ENCODE measurements around the gene HHAT.

HHAT gene

DNA sequence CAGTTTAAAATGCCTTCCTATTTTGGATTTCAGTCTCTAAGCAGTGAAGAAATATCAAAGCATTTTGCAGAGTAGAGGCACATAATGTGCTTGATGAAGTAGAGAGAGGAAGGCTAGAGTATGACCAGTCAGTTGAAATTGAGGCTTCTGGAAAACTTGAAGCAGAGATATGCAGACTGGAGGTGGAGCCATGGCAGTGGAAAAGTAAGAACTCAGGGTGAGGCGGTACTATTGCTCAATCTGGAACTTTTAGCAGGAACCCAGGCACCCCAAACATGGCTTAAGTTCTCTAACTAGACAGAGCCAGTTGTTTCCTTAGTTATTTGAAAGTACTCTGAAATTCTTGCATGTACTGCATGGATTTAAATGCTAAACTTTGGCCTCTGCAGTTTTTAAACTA is 288.6 kb downstream of the HHAT start:
- Mint-ChIP-seq H3K9me3 (no peaks in the 10 kb centered on the region), H3K27me3 (peaks cover 2% of the 10 kb centered on the region), H3K4me1 (no peaks in the 10 kb centered on the region), H3K4me3 (no peak overlapping the region), H3K36me3 (no peaks in the 10 kb centered on the region), H3K27ac (no peak overlapping the region)

- H3K36me3 Mint-ChIP-seq: no peaks in the 10 kb centered on the region
- no peak overlapping the region for H3K27ac Mint-ChIP-seq
- H3K27me3 Mint-ChIP-seq: peaks cover 2% of the 10 kb centered on the region
- H3K4me3 Mint-ChIP-seq: no peak overlapping the region
- no peaks in the 10 kb centered on the region for H3K4me1 Mint-ChIP-seq
- H3K9me3 Mint-ChIP-seq: no peaks in the 10 kb centered on the region
These were observed 289.7 kb downstream of the HHAT start for GRCh38 chr1:210618369-210618768.

DNA sequence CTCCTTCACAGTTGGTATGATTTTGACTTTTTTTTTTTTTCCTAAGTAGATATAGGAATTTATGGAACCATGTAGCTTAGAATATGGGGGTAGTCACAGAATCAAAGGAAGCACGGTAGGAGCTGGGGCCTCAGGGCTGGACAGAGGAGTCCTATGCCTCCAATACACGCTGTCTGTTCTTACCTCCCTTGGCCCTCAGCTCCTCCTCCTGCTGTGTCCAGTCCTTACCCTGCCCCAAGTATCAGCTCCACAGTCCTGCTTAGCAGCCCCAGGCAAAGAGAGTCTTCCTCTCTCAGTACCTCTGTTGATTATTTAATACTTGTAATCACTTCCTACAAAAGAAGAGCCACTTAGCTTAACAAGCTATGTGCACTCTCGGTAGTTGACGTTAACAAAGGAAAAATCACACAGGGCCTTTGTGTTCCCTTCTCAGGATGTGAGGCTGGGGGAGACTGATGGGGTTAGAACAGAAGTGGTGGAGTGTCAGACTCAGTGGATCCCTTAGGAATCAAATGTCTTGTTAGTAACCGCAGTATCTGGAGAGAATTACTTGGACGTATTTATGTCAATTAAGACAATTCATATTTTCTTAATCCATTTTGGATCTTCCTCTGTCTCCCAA is 292.3 kb downstream of the HHAT start:
- H3K9me3 Mint-ChIP-seq: no peaks in the 10 kb centered on the region
- H3K27ac Mint-ChIP-seq: no peak overlapping the region
- no peak overlapping the region for H3K4me3 Mint-ChIP-seq
- H3K36me3 Mint-ChIP-seq: no peaks in the 10 kb centered on the region
- no peaks in the 10 kb centered on the region for H3K4me1 Mint-ChIP-seq
- peaks cover 2% of the 10 kb centered on the region for H3K27me3 Mint-ChIP-seq

DNA sequence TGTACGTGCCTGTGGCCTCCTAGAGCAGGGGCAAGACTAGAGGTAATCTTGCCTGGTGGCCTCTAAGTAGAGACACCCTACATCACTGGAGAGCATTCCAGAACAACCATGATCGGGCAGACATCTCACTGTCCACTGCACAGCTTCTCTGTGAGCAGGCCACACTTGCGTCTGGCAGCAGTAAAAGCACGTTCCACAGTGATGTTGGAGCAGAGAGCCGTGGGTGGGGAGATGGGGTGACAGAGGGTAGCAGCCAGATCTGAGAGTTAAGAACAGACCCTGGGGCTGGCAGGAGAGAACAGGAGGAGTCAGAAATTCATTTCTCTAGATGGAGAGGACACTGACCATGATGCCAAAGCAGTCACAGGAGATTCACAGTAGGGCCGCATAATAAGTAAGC is 293.0 kb downstream of the HHAT start:
- no peak overlapping the region for H3K27ac Mint-ChIP-seq
- no peak overlapping the region for H3K4me3 Mint-ChIP-seq
- no peaks in the 10 kb centered on the region for H3K36me3 Mint-ChIP-seq
- no peaks in the 10 kb centered on the region for H3K9me3 Mint-ChIP-seq
- peaks cover 2% of the 10 kb centered on the region for H3K27me3 Mint-ChIP-seq
- no peaks in the 10 kb centered on the region for H3K4me1 Mint-ChIP-seq

- Mint-ChIP-seq H3K27ac (no peak overlapping the region), H3K36me3 (no peaks in the 10 kb centered on the region), H3K27me3 (peaks cover 2% of the 10 kb centered on the region), H3K4me3 (no peak overlapping the region), H3K4me1 (no peaks in the 10 kb centered on the region), H3K9me3 (no peaks in the 10 kb centered on the region)
These were observed 296.0 kb downstream of the HHAT start for GRCh38 chr1:210624722-210625121.

DNA sequence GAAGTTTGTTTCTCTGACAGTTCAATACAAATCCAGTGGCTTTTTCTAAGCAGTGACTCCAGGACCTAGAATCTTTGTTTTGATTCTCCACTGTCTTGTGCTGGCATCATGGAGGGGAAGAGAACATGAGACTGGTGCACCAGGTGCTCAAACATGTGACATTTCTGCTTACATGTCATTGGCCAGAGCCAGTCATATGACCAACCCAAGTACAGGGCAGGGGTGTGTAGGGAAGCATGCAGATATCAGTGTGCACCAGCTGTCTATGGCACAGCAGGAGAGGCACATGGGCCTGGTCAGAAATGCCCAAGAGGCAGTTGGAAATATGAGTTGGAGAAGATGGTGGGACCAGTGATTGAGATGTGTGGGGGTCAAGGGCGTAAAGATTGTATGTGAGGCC is 297.0 kb downstream of the HHAT start:
- Mint-ChIP-seq H3K27me3 (peaks cover 2% of the 10 kb centered on the region), H3K27ac (no peak overlapping the region), H3K36me3 (no peaks in the 10 kb centered on the region), H3K4me1 (no peaks in the 10 kb centered on the region), H3K9me3 (no peaks in the 10 kb centered on the region), H3K4me3 (no peak overlapping the region)

DNA sequence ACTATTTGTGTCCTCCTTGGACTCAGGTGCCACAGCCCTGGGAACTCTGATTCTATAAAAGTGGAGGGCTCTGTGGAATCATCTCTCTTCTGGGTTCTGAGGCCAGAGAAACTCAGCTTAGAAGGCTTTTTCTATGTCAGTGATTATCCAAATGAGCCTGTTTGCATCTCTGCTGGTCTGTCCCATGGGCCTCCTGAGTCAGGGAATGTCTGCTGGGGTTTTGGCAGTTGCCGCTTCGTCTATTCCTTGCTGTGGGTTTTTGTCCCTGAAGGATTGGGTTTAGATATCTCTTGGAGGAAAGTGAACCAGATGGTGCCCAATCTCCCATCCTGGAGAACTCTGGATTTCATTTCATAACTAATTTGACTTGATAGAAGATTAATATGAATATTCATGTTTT is 297.6 kb downstream of the HHAT start:
- no peaks in the 10 kb centered on the region for H3K4me1 Mint-ChIP-seq
- no peaks in the 10 kb centered on the region for H3K9me3 Mint-ChIP-seq
- H3K36me3 Mint-ChIP-seq: no peaks in the 10 kb centered on the region
- peaks cover 2% of the 10 kb centered on the region for H3K27me3 Mint-ChIP-seq
- H3K4me3 Mint-ChIP-seq: no peak overlapping the region
- no peak overlapping the region for H3K27ac Mint-ChIP-seq

DNA sequence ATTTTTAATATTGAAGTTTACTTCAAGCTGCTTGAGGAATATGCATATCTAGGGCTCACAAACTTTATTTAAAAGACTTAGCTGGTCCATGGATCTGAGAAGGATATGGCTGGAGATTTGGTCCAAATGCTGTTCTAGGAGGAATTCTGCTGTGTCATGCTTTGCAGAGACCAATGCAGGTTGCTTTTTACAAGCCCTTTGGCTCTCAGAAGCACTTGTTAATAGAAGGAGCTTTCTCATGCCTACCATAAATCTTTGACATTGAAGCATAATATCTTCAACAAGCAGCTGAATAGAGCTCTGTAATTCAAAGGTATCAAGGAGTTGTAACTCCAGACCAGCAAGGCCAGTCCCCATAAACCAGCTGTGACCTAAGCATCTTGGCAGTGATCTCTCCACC is 299.1 kb downstream of the HHAT start:
- Mint-ChIP-seq H3K27ac (no peak overlapping the region), H3K9me3 (no peaks in the 10 kb centered on the region), H3K27me3 (no peaks in the 10 kb centered on the region), H3K4me1 (no peaks in the 10 kb centered on the region), H3K36me3 (no peaks in the 10 kb centered on the region), H3K4me3 (no peak overlapping the region)

- Mint-ChIP-seq H3K9me3 (no peaks in the 10 kb centered on the region), H3K4me3 (no peak overlapping the region), H3K4me1 (no peaks in the 10 kb centered on the region), H3K27me3 (no peaks in the 10 kb centered on the region), H3K36me3 (no peaks in the 10 kb centered on the region), H3K27ac (no peak overlapping the region)
These were observed 300.6 kb downstream of the HHAT start for GRCh38 chr1:210629276-210629675.

DNA sequence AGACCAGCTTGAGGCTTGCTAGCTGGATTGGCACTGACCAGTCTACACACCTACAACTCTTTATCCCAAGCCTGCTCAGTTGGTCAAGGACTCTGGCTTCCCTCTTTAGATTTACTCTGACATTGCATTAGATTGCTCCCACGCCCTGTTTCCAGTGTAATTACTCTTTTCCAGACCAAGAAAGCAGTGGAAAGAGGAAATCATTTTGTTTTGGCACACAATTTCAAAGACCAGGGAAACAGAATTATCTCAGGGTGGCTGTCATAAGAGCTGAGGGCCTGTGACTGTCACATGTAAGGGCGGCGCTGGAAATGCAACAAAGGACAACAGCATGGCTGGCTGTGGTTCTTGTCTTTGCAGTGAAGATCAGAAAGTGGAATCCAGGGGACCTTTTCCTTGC is 302.7 kb downstream of the HHAT start:
- no peaks in the 10 kb centered on the region for H3K9me3 Mint-ChIP-seq
- H3K36me3 Mint-ChIP-seq: no peaks in the 10 kb centered on the region
- H3K27ac Mint-ChIP-seq: no peak overlapping the region
- no peaks in the 10 kb centered on the region for H3K4me1 Mint-ChIP-seq
- no peak overlapping the region for H3K4me3 Mint-ChIP-seq
- H3K27me3 Mint-ChIP-seq: no peaks in the 10 kb centered on the region

DNA sequence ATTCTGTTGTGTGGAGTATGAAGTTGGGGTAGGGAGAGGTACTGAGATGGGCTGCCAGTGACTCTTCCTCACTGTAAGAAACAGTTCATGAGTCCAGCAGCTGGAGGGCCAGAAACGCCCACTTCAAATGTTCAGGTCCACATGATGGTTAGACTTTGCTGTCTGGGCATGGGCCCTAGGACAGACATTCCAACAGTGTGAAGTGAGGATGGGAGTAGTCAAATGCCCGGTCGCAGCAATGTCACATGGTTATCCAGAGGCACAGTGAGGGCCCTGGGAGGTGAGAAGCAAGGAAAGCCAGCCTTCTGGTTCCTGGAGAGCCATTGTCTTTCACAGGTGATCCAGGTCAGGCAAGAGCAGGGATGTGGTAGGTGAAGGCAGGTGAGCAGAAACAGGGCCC is 304.4 kb downstream of the HHAT start:
- H3K9me3 Mint-ChIP-seq: no peaks in the 10 kb centered on the region
- no peaks in the 10 kb centered on the region for H3K27me3 Mint-ChIP-seq
- H3K4me3 Mint-ChIP-seq: no peak overlapping the region
- H3K4me1 Mint-ChIP-seq: no peaks in the 10 kb centered on the region
- no peak overlapping the region for H3K27ac Mint-ChIP-seq
- H3K36me3 Mint-ChIP-seq: no peaks in the 10 kb centered on the region

- H3K27me3 Mint-ChIP-seq: no peaks in the 10 kb centered on the region
- H3K4me3 Mint-ChIP-seq: no peak overlapping the region
- H3K27ac Mint-ChIP-seq: no peak overlapping the region
- H3K36me3 Mint-ChIP-seq: no peaks in the 10 kb centered on the region
- H3K9me3 Mint-ChIP-seq: no peaks in the 10 kb centered on the region
- no peaks in the 10 kb centered on the region for H3K4me1 Mint-ChIP-seq
These were observed 304.9 kb downstream of the HHAT start for GRCh38 chr1:210633636-210634035.

DNA sequence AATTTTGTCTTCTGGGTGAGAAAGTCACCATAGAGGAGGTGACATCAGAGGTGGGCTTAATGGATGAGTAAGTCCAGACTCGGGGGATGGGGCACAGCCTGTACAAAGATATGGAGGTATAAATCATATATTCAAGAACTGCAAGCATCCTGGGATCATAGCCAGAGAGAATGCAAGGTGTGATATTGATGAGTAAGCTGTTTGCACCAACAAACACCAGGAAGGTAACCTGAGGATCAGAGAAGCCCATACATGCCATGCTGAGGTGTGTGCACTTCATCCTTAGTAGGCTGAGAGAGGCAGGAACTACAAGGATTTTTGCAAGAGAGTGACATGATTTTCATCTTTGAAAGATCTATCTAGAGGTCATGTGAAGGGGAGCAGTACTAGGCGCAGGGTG is 306.4 kb downstream of the HHAT start:
- Mint-ChIP-seq H3K27ac (no peak overlapping the region), H3K36me3 (no peaks in the 10 kb centered on the region), H3K27me3 (no peaks in the 10 kb centered on the region), H3K4me3 (no peak overlapping the region), H3K4me1 (no peaks in the 10 kb centered on the region), H3K9me3 (no peaks in the 10 kb centered on the region)

- H3K27me3 Mint-ChIP-seq: no peaks in the 10 kb centered on the region
- no peaks in the 10 kb centered on the region for H3K36me3 Mint-ChIP-seq
- no peak overlapping the region for H3K4me3 Mint-ChIP-seq
- H3K4me1 Mint-ChIP-seq: no peaks in the 10 kb centered on the region
- H3K9me3 Mint-ChIP-seq: no peaks in the 10 kb centered on the region
- no peak overlapping the region for H3K27ac Mint-ChIP-seq
These were observed 312.9 kb downstream of the HHAT start for GRCh38 chr1:210641582-210641981.

GRCh38 chr1:210645582-210646257 is 317.0 kb downstream of the HHAT start:
- no peaks in the 10 kb centered on the region for H3K4me1 Mint-ChIP-seq
- H3K4me3 Mint-ChIP-seq: no peak overlapping the region
- H3K9me3 Mint-ChIP-seq: no peaks in the 10 kb centered on the region
- H3K36me3 Mint-ChIP-seq: no peaks in the 10 kb centered on the region
- no peak overlapping the region for H3K27ac Mint-ChIP-seq
- no peaks in the 10 kb centered on the region for H3K27me3 Mint-ChIP-seq

DNA sequence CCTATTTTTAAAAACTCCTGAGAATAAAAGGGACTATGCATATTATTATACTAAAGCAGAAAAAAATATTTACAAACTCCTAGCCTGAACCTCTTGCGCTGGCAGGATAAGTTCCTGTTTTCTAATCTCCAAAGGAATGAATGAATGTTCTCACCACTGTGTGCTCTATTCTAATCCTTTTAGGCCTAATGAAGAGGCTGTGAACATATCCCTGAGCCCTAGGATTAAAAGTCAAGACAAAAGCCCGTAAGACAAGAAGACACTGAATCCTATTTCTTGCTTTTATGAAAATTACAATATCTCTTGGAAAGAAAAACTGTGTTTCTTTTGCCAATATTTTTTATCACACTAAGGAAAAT is 317.5 kb downstream of the HHAT start:
- Mint-ChIP-seq H3K4me3 (no peak overlapping the region), H3K27ac (no peak overlapping the region), H3K4me1 (no peaks in the 10 kb centered on the region)

More for the DNA sequence above, 317.5 kb downstream of the HHAT start:
- Mint-ChIP-seq H3K9me3 (no peaks in the 10 kb centered on the region), H3K36me3 (no peaks in the 10 kb centered on the region), H3K27me3 (no peaks in the 10 kb centered on the region)
